SK-N-SH (cell line): ENCODE data around the gene MS4A4A. TPM values are rescaled to one million over a fixed set of nuclear protein-coding genes. Genes with fewer than 3 reads are reported as not detected.

Experiments
- CTCF ChIA-PET: fragments of 300-600, 350-600 bp; formaldehyde crosslinking; extraction: SDS; loops from one replicate; lab custom pipeline; 2021; lab: Yijun Ruan, JAX
- POLR2A ChIA-PET: fragments of 350-600 bp; sonication (Branson Sonifier 250); formaldehyde crosslinking; extraction: SDS; loops from one replicate; lab custom pipeline; 2020; ENCODE audit warnings: antibody characterized with exemption, inconsistent platforms; lab: Yijun Ruan, JAX
- DNase-seq: peaks from one replicate; pipeline ENCODE4 v3.0.0; 2012
- H2AFZ ChIP-seq: fragments of 200-600 bp; sonication (generic); 2 replicates; pipeline ENCODE4 v1.8.1; 2016; ENCODE audit warnings: antibody characterized with exemption, mild to moderate bottlenecking, low read depth
- H3F3A ChIP-seq: fragments of 200-600 bp; sonication (generic); replicated peaks from 2 replicates; pipeline ENCODE3; 2016; ENCODE audit warnings: antibody characterized with exemption, mild to moderate bottlenecking; ENCODE audit not compliant: insufficient read depth
- H3K27ac ChIP-seq, 2 experiments: fragments of 200-500 bp in 1 of 2; fragments of 200-600 bp in 1 of 2; sonication (Bioruptor generic) in 1 of 2; sonication (generic), shearing (Covaris generic) in 1 of 2; 2 replicates each; pipeline versions ENCODE4 v1.5.1 to v1.6.1; 2014 to 2016; ENCODE audit warnings: low read depth in 2 of 2, inconsistent platforms in 1 of 2, low read length in 1 of 2, mild to moderate bottlenecking in 1 of 2, mixed read lengths in 1 of 2
- H3K27me3 ChIP-seq: fragments of 200-600 bp; sonication (generic), shearing (Covaris generic); 2 replicates; pipeline ENCODE4 v1.6.1; 2016; ENCODE audit warnings: mixed run types; ENCODE audit not compliant: insufficient read depth
- H3K36me3 ChIP-seq, 2 experiments: fragments of 200-500 bp in 1 of 2; fragments of 200-600 bp in 1 of 2; sonication (Bioruptor generic) in 1 of 2; sonication (generic) in 1 of 2; replicated peaks in 1 of 2; 2 replicates each; pipeline versions ENCODE3 to v1.5.1; 2014 to 2016; ENCODE audit warnings: low read length in 1 of 2, mild to moderate bottlenecking in 1 of 2; ENCODE audit not compliant: insufficient read depth in 2 of 2, control insufficient read depth in 1 of 2
- H3K4me1 ChIP-seq, 2 experiments: fragments of 200-500 bp in 1 of 2; fragments of 200-600 bp in 1 of 2; sonication (Bioruptor generic) in 1 of 2; sonication (generic), shearing (Covaris generic) in 1 of 2; 2 replicates each; pipeline versions ENCODE4 v1.5.1 to v1.6.1; 2014 to 2016; ENCODE audit warnings: low read depth in 1 of 2, low read length in 1 of 2, mixed run types in 1 of 2; ENCODE audit not compliant: insufficient read depth in 2 of 2, control insufficient read depth in 1 of 2
- H3K4me2 ChIP-seq: fragments of 200-600 bp; sonication (generic), shearing (Covaris generic); 2 replicates; pipeline ENCODE4 v1.6.1; 2017; ENCODE audit warnings: mixed run types
- H3K4me3 ChIP-seq, 2 experiments: fragments of 200-500 bp in 1 of 2; fragments of 200-600 bp in 1 of 2; sonication (Bioruptor generic) in 1 of 2; sonication (generic), shearing (Covaris generic) in 1 of 2; 2 replicates each; pipeline versions ENCODE4 v1.5.1 to v1.8.1; 2014 to 2016; ENCODE audit warnings: low read depth in 2 of 2, inconsistent platforms in 1 of 2, low read length in 1 of 2, mild to moderate bottlenecking in 1 of 2, mixed read lengths in 1 of 2, moderate library complexity in 1 of 2
- H3K79me2 ChIP-seq: fragments of 200-600 bp; sonication (generic); 2 replicates; pipeline ENCODE4 v1.8.1; 2017; ENCODE audit warnings: mild to moderate bottlenecking; ENCODE audit not compliant: insufficient read depth
- H3K9ac ChIP-seq: fragments of 200-600 bp; sonication (generic); 2 replicates; pipeline ENCODE4 v1.6.1; 2017; ENCODE audit warnings: mixed run types
- H3K9me2 ChIP-seq: fragments of 200-600 bp; sonication (generic); 2 replicates; pipeline ENCODE4 v1.6.1; 2017; ENCODE audit warnings: mixed run types
- H3K9me3 ChIP-seq: fragments of 200-600 bp; sonication (generic); 2 replicates; pipeline ENCODE4 v1.6.1; 2017; ENCODE audit warnings: mixed run types, mild to moderate bottlenecking, moderate library complexity
- H4K20me1 ChIP-seq: fragments of 200-600 bp; sonication (generic); 2 replicates; pipeline ENCODE4 v1.6.1; 2017; ENCODE audit warnings: mild to moderate bottlenecking, mixed run types; ENCODE audit not compliant: insufficient read depth
- CHD2 ChIP-seq: fragments of 150-350 bp; IDR thresholded peaks from 2 replicates; pipeline ENCODE4 v1.6.1; 2018; ENCODE audit warnings: low read length; ENCODE audit not compliant: partially characterized antibody
- ELF1 ChIP-seq: IDR thresholded peaks from 2 replicates; pipeline ENCODE4 v1.4.0; 2012
- EP300 ChIP-seq, 2 experiments: IDR thresholded peaks; 2 replicates each; pipeline versions ENCODE4 v1.4.0 to v1.6.1; 2012; ENCODE audit warnings: borderline replicate concordance in 1 of 2, low read depth in 1 of 2, low read length in 1 of 2
- EZH2phosphoT487 ChIP-seq: fragments of 200-600 bp; sonication (generic); IDR thresholded peaks from 2 replicates; pipeline ENCODE4 v1.6.1; 2017; ENCODE audit warnings: low read depth, mixed run types, mild to moderate bottlenecking, antibody characterized with exemption, moderate library complexity, borderline replicate concordance
- FOSL2 ChIP-seq: IDR thresholded peaks from 2 replicates; pipeline ENCODE4 v1.4.0; 2012; ENCODE audit warnings: low read depth, mild to moderate bottlenecking, moderate library complexity, borderline replicate concordance
- FOXJ3 ChIP-seq: sonication (generic); formaldehyde crosslinking; IDR thresholded peaks from 2 replicates; pipeline ENCODE4 v1.5.1; 2020; ENCODE audit warnings: mild to moderate bottlenecking, missing genetic modification reagents
- JUND ChIP-seq: IDR thresholded peaks from 2 replicates; pipeline ENCODE4 v1.4.0; 2012
- MXI1 ChIP-seq: IDR thresholded peaks from 2 replicates; pipeline ENCODE4 v1.6.1; 2012; ENCODE audit warnings: mild to moderate bottlenecking, low read depth, low read length, improper control_type of control experiment
- NFIC ChIP-seq: IDR thresholded peaks from 2 replicates; pipeline ENCODE4 v1.4.0; 2012; ENCODE audit warnings: borderline replicate concordance
- PBX3 ChIP-seq: IDR thresholded peaks from 2 replicates; pipeline ENCODE4; 2012
- RAD21 ChIP-seq: IDR thresholded peaks from 2 replicates; pipeline ENCODE4 v1.6.1; 2012; ENCODE audit warnings: mild to moderate bottlenecking, low read length
- RXRA ChIP-seq: IDR thresholded peaks from 2 replicates; pipeline ENCODE4 v1.4.0; 2012; ENCODE audit warnings: low read depth, mild to moderate bottlenecking, borderline replicate concordance
- SIN3A ChIP-seq: IDR thresholded peaks from 2 replicates; pipeline ENCODE4 v1.6.1; 2012; ENCODE audit warnings: low read depth, mild to moderate bottlenecking, low read length, moderate library complexity, borderline replicate concordance
- TCF12 ChIP-seq: IDR thresholded peaks from 2 replicates; pipeline ENCODE4 v1.4.0; 2012
- TEAD4 ChIP-seq: IDR thresholded peaks from 2 replicates; pipeline ENCODE4 v1.4.0; 2012; ENCODE audit warnings: mild to moderate bottlenecking, borderline replicate concordance; ENCODE audit not compliant: insufficient read depth
- USF2 ChIP-seq: fragments of 150-350 bp; IDR thresholded peaks from 2 replicates; pipeline ENCODE4 v1.6.1; 2017; ENCODE audit warnings: antibody characterized with exemption, low read length, low read depth, borderline replicate concordance
- YY1 ChIP-seq: IDR thresholded peaks from 2 replicates; pipeline ENCODE4 v1.4.0; 2012; ENCODE audit warnings: low read depth, mild to moderate bottlenecking
- ZBTB33 ChIP-seq: IDR thresholded peaks from 2 replicates; pipeline ENCODE4 v1.4.0; 2012; ENCODE audit warnings: low read depth, borderline replicate concordance
- WGBS: methylation state at CpG from one replicate; pipeline ENCODE4 v1.1.6; 2017; ENCODE audit warnings: low lambda C conversion rate; 5-methylcytosine and 5-hydroxymethylcytosine counted together
- polyA plus RNA-seq, 3 experiments: library from polyadenylated mRNA; depleted of rRNA; stranded (reverse); fragments of >200 nt; gene quantifications; 2 replicates each; pipeline ENCODE4 v1.2.3, GENCODE V29; 2012
- TF ChIP-seq, protein P1 (sequence below): IDR thresholded peaks from 2 replicates; pipeline ENCODE4 v1.4.0; 2012; ENCODE audit warnings: low read depth

Gene MS4A4A
- polyA plus RNA-seq, 1 of the 3 experiments (the other 2 are of a cell fraction) = not detected

- DNase-seq = no peak
- Histone ChIP-seq H3K27me3 (no peaks in the 10 kb centered on the region; the same call in 1 of the 2 replicates), H3K27ac (no peak overlapping the region), H3K79me2 (no peaks in the 10 kb centered on the region), H3K9ac (no peak overlapping the region), H3K4me1 (no peaks in the 10 kb centered on the region), H3F3A (no peaks in the 10 kb centered on the region), H3K9me3 (no peaks in the 10 kb centered on the region), H2AFZ (no peak overlapping the region), H3K36me3 (no peaks in the 10 kb centered on the region), H4K20me1 (no peaks in the 10 kb centered on the region), H3K4me3 (no peak overlapping the region), H3K4me2 (no peak overlapping the region), H3K9me2 (no peaks in the 10 kb centered on the region)
- ChIA-PET POLR2A (no interaction called here), CTCF (interaction anchor here (0.8 to 2.5 kb wide), 5 partner anchors 13 to 72 kb away, joined by 3 to 13 read pairs (median 5); no protein-coding TSS in a partner anchor)
- WGBS = 0% methylated on average over 1 of the region's 2 CpGs
- TF ChIP-seq MXI1 (no peak), NFIC (no peak), YY1 (no peak), EP300 (IDR thresholded peaks at IDR 0.05; ENCODE audit: borderline replicate concordance in 1 of 2, low read depth in 1 of 2, low read length in 1 of 2) (no peak), CHD2 (no peak), FOSL2 (no peak), TEAD4 (no peak), RXRA (no peak), TCF12 (no peak), ELF1 (no peak), EZH2phosphoT487 (no peak), FOXJ3 (CRISPR knock-in tag) (no peak)
- TF ChIP-seq, protein P1, sequence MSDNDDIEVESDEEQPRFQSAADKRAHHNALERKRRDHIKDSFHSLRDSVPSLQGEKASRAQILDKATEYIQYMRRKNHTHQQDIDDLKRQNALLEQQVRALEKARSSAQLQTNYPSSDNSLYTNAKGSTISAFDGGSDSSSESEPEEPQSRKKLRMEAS = no peak
Observed at GRCh38 chr11:60252213-60253108, 28.0 kb upstream of the MS4A4A start.

- ChIA-PET CTCF (no interaction called here), POLR2A (no interaction called here)
- H3K4me1 ChIP-seq = no peaks in the 10 kb centered on the region
- 0% methylated on average over 4 of the region's 4 CpGs for WGBS
- H3F3A ChIP-seq = no peaks in the 10 kb centered on the region
- no peak overlapping the region for H2AFZ ChIP-seq
- no peaks in the 10 kb centered on the region for H3K27me3 ChIP-seq
- H3K9ac ChIP-seq = no peak overlapping the region
- H3K4me3 ChIP-seq = no peak overlapping the region
- H3K36me3 ChIP-seq = no peaks in the 10 kb centered on the region
- TF ChIP-seq MXI1 (no peak), CHD2 (no peak), JUND (no peak), RXRA (no peak), EP300 (IDR thresholded peaks at IDR 0.05; ENCODE audit: borderline replicate concordance in 1 of 2, low read depth in 1 of 2, low read length in 1 of 2) (no peak), NFIC (no peak), ZBTB33 (no peak), SIN3A (no peak), PBX3 (no peak), RAD21 (no peak), YY1 (no peak), USF2 (no peak)
- TF ChIP-seq, all 33 proteins: peak for 0
- H3K4me2 ChIP-seq = no peak overlapping the region
- no peaks in the 10 kb centered on the region for H3K9me3 ChIP-seq
- no peaks in the 10 kb centered on the region for H4K20me1 ChIP-seq
- H3K27ac ChIP-seq = no peak overlapping the region
- 0 out of 2 replicates have a peak, but pooled peaks cover 3% of the 10 kb centered on the region for H3K9me2 ChIP-seq
- H3K79me2 ChIP-seq = no peaks in the 10 kb centered on the region
- DNase-seq = no peak
Observed at GRCh38 chr11:60257956-60258722, 22.3 kb upstream of the MS4A4A start.
